Endothelial cell of hepatic sinusoid (primary cell): ENCODE results near the gene ACOT4.
"Not testable (repeated sequence)": the region's sequence is repeated elsewhere in the genome, so short reads cannot be mapped to it uniquely, and the experiment has no call there.

Experiments
- in situ Hi-C: cut with HindIII; loops from 2 replicates; pipeline ENCODE4 v1.10.0; 2017; ENCODE audit warnings: low sequenced_read_pairs

ACOT4 gene

DNA sequence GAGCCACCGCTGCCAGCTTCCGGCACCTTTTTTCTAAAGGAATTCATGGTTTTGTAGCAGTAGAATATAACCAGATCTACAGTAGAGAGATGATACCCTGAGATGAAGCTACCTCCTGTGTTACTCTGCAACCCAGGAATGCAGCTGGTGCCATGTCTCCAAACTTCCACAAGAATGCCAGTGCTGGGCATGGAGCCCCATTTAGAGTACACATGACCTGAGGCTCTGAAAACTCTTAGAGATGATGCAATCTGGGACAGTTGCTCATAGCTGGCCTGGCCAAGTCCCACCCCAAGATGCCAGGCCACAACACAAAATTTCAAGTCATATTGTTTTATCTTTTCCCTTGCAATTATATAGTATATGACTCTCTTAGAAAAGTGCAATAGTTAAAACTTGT lies 14.5 kb upstream of the ACOT4 start:
- in situ Hi-C loops = not testable (repeated sequence)

DNA sequence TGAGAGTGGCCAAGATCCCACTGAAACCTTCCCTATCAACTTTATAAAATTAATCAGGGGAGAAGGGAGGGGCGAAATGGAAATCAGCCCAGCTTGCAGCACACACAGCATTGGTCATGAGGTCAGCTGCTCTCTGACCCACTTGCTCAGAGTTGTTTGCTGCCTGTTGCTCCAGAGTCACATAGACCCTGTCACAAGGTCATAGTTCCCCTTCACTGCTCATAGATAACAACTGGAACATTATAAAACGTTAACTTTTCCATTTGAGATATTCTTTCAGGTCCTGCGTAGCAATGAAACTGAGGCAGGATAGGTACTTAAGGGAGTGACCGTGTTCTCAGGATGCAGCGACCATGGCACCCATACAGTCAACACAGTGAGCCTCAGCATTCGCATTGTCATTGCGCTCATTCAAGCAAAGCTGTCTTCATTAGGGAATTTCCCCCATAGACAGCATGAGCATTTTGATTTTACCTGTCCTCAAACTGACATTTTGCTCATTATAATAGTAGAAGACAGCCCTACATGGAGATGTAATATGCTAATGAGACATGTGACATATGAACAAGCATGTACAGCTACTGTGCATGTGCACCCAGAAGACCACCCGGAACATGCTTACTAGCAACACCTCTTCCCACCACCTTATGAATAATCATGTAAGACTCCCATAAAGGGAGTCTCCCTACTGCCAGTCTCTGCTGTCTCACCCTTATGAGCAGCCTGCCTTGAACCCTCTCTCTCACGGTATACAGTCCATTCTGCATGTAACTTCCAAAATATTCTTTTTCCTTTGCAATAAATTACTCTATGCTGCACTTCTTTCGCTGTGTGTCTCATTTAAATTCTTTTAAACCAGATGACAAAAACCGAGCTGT lies 9.3 kb upstream of the ACOT4 start:
- in situ Hi-C loops = not testable (repeated sequence)

DNA sequence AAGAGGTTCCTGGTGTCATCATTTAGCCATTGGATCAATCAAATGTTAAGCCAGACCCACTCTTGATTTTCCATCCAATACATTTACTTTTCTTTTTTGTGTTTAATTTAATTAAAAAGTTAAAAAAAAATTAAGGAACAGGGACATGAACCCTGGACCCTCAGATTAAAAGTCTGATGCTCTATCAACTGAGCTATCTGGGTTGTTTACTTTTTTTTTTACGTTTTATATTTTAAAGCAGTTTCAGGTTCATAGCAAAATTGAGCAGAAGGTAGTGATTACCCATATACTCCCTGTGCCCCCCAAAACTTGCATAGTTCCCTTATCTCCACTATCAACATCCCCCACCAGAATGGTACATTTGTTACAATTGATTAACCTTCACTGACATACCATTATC lies 3.0 kb upstream of the ACOT4 start:
- in situ Hi-C loops = no loop called here

DNA sequence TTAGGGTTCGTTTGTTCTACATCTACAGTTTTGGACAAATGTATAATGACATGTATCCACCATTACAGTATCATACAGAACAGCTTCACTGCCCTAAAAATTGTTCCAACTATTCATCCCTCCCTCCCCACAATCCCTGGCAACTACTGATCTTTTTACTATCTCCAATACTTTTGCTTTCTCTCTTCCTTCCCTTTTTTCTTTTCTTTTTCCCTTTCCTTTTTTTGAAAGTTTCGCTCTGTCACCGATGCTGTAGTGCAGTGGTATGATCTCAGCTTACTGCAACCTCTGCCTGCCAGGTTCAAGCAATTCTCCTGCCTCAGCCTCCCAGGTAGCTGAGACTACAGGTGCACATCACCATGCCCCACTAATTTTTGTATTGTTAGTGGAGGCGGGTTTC lies 2.6 kb upstream of the ACOT4 start:
- in situ Hi-C loops = no loop called here

DNA sequence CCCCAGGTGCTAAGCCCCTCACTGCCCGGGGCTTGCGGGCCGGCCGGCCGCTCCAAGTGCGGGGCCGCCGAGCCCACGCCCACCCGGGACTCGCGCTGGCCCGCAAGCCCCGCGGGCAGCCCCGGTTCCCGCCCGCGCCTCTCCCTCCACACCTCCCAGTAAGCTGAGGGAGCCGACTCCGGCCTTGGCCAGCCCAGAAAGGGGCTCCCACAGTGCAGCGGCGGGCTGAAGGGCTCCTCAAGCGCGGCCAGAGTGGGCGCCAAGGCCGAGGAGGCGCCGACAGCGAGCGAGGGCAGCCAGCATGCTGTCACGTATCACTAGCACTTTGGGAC lies 1.0 kb upstream of the ACOT4 start:
- in situ Hi-C loops = not testable (repeated sequence)

DNA sequence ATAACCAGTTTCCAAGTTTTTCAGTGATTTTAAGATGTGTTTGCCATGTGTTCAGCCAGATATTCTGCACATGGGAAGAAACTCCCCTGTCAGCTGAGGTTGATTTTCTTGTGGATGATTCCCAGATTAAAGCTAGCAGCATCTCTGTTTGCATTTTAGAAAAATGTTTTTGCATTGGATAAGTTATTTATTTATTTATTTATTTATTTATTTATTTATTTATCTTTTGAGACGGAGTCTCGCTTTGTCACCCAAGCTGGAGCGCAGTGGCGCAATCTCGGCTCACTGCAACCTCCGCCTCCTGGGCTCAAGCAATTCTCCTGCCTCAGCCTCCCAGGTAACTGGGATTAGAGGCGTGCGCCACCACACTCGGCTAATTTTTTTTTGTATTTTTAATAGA lies 2.8 kb downstream of the ACOT4 start:
- in situ Hi-C loops = no loop called here

DNA sequence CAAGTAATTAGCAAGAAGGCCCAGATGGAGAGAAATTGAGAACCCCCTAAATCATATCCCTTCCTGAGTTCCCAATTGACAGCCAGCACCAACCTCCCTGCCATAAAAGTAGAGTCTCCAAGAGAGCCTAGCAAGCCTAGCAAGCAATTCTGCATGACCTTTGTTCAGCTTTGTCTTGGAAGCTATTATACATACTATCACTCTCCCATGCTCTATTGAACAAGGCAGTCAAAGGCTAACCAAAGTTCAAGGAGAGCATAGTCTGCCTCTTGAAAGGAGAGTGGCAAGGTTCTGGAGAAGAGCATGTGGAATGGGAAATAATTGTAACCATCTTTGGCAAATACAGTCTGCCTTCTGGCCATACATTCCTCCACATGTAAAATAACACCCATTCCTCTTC lies 7.8 kb downstream of the ACOT4 start:
- in situ Hi-C loops = loop anchor here (5.0 kb wide), 1 partner anchor 102 kb away; no protein-coding TSS in a partner anchor

DNA sequence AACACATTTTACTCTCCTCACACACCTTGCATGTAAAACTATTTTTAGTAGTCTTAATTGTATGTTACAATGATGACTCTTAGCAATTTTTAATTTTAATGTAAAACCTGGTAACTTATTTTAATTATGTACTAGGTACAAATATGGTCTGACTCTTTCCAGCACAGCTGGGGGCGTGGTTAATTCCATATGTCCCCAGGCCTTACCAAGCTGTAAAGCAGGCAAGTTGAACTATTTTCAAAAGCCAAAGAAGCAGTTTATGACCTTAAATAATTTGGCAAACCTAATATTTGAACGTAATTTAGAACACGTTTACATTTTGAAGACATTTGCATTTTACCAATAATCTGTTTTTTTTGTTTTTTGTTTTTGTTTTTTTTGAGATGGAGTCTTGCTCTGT lies 11.3 kb downstream of the ACOT4 start:
- in situ Hi-C loops = no loop called here

DNA sequence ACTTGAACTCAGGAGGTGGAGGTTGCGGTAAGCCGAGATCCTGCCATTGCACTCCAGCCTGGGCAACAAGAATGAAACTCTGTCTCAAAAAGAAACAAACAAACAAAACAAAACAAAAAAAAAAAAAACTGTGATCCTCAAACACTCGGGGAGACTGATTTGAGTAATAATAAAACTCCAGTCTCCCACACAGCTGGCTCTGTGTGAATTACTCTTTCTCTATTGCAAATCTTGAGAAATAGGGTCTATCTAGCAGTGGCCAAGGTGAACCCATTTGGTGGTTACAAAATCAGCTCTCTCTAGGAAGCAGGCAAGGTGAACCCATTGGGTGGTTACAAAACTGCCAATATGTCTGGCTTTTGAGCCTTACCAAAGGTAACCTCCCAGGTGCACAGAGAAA lies 14.6 kb downstream of the ACOT4 start:
- in situ Hi-C loops = no loop called here

DNA sequence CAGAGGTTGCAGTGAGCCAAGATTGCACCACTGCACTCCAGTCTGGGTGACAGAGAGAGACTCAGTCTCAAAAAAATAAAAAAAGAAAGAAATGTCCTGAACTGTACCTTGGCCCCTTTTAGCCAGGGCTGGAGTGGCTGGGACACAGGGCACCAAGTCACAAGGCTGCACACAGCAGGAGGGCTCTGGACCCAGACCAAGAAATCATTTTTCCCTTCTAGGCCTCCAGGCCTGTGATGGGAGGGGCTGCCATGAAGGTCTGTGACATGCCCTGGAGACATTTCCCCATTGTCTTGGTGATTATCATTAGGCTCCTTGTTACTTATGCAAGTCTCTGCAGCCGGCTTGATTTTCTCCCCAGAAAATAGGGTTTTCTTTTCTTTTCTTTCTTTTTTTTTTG lies 15.6 kb downstream of the ACOT4 start:
- in situ Hi-C loops = no loop called here

DNA sequence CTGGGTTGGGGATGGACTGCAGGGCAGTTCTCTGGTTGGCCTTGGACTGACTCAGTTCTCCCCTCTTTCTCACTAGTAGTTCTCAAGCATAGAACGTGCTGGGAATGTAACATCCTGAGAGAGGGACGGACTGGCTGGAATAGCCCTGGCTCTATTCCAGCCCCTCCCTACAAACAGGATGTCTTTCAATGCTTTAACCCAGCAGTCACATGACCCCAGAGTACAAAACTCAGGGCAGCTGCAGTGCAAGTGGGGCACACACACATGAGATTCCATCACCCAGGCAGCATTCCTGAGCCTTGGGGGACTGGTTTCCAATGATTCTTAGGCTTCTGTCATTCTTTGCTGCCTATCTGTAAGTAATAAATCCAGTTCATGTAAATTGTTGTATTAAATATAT lies 19.0 kb downstream of the ACOT4 start:
- in situ Hi-C loops = no loop called here

DNA sequence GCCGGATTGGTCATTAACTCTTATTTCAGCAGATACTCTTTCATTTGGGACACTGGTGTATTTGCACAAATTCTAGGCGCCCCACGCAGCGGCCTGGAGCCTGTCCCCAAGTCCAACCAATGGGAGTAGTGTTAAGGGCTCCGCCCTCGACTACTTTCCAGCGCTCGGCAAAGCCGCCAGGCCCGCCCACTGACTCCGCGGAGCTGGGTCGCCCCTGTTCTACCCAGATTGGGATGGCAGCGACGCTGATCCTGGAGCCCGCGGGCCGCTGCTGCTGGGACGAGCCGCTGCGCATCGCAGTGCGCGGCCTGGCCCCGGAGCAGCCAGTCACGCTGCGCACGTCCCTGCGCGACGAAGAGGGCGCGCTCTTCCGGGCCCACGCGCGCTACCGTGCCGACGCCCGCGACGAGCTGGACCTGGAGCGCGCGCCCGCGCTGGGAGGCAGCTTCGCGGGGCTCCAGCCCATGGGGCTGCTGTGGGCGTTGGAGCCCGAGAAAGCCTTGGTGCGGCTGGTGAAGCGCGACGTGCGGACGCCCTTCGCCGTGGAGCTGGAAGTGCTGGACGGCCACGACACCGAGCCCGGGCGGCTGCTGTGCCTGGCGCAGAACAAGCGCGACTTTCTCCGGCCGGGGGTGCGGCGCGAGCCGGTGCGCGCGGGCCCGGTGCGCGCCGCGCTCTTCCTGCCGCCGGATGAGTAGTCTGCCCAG lies 20.8 kb downstream of the ACOT4 start, which contains the start of gene ACOT6:
TSS of gene ACOT6 (plus strand) at position 179 of the 707 bp plus-strand sequence. CDS start at position 234, 55 bp downstream.
- in situ Hi-C loops = no loop called here

DNA sequence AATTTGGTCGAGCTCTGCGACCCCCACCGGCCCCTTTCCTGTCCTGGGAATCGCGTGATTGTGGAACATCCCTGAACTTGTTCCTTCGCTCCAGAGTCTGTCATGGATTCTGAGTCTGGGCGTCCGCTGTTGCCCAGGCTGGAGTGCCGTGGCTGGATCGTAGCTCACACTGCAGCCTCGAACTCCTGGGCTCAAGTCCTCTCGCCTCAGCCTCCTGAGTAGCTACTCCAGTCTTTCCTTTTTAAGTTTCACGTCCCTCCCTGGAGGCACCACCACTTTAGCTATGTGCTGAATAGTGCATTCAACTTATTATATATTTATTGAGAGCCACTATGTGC lies 21.3 kb downstream of the ACOT4 start:
- in situ Hi-C loops = no loop called here

DNA sequence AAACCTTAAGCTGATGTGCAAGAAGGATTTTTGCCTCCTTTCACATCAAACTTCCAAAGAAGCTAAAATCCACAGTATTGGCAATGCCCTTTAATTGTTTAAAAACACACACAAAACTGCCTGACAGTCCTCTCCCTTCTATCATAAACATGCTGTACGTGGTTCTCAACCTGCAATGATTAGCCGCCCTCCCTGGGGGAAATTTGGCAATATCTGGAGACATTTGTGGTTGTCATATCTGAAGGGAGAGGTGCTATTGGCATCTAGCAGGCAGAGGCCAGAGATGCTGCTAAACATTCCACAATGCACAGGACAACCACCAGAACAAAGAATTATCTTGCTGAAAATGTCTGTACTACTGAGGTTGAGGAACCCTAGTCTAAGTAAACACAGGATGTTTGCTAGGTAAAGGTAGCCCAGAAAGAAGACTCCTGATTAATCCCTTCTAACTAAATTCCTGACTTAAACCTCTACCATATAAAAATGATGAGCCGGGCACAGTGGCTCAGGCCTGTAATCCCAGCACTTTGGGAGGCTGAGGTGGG lies 21.8 kb downstream of the ACOT4 start:
- in situ Hi-C loops = no loop called here

DNA sequence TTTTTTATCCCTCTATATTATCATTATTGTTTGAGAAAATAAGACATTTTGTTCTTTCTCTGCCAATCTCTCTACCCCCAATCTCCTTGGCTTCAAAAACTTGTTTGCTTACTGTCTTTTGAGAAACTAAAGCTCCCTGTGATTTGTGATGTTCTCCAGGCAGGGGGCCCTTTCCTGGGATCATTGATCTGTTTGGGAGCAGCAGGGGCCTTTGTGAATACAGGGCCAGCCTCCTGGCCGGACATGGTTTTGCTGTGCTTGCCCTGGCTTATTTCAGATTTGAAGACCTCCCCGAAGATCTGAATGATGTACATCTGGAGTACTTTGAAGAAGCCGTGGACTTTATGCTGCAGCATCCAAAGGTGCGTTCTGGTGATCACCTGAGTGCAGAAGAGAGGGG lies 25.2 kb downstream of the ACOT4 start:
- in situ Hi-C loops = no loop called here

DNA sequence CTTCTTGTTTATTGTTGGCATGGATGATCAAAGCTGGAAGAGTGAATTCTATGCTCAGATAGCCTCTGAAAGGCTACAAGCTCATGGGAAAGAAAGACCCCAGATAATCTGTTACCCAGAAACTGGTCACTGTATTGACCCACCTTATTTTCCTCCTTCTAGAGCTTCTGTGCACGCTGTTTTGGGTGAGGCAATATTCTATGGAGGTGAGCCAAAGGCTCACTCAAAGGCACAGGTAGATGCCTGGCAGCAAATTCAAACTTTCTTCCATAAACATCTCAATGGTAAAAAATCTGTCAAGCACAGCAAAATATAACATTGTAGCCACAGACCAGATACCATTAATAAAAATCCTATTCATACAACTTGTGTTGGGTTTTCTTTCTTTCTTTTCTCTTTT lies 27.9 kb downstream of the ACOT4 start:
- in situ Hi-C loops = no loop called here

DNA sequence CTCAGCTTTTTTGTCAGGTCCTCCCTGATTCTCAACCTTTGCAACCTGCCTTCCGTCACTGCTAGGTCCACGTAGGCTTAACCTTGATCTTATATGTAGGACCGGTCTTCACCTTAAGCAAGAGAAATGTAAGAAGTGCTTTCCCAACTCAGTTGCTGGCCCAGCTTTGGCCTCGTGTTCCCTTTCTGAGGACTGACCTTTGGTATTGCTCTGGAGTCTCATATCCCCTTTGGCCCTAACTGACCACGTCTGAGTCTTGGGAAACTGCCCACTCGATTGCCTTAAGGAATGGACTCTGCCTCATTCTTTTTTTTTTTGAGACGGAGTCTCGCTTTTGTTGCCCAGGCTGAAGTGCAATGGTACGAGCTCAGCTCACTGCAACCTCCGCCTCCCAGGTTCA lies 28.6 kb downstream of the ACOT4 start:
- in situ Hi-C loops = no loop called here

DNA sequence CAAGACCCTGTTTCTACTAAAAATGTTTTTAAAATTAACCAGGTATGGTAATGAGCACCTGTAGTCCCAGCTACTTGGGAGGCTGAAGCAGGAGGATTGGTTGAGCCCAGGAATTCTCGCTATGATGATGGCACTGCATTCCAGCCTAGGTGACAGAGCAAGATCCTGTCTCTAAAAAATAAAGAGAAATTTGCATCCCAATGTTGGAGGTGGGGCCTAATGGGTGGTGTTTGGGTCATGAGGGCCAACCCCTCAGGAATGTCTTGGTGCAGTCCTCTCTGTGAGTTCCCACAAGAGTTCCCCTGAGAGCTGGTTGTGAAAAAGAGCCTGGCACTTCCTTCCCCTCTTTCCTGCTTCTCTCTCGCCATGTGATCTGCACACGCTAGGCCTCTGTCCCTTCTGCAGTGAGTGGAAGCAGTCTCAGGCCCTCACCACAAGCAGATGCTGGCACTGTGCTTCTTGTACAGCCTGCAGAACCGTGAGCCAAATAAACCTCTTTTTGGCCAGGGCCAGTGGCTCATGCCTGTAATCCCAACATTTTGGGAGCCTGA lies 31.9 kb downstream of the ACOT4 start:
- in situ Hi-C loops = no loop called here

DNA sequence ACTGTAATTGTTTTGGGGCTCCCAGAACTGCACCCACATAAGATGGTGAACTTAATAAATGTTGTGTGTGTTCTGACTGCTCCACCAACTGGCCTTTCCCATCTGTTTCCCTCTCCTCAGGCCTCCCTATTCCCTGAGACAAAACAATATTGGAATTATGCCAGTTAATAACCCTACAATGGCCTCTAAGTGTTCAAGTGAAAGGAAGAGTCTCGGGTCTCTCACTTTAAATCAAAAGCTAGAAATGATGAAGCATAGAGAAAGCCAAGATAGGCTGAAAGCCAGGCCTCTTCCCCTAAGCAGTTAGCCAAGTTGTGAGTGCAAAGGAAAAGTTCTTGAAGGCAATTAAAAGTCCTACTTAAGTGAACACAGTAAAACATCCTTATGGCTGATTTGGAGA lies 34.0 kb downstream of the ACOT4 start:
- in situ Hi-C loops = no loop called here

DNA sequence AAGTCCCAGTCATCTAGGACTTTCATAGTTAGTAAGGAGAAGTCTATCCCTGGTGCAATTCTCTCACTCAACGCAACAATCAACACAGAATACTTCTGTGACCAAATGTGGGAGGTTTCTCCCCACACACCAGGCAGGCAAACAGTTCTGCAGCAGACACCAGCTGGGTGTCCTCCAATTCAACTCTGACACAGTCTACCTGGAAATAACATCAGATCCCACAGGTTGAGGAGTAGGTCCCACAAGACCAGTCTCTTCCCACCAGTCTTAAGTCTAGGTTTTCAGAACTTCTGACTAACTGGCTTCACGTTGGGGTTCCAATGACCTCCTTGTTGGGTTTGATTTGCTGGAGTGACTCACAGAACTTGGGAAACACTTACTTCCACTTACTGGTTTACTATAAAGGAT lies 35.5 kb downstream of the ACOT4 start:
- in situ Hi-C loops = no loop called here

DNA sequence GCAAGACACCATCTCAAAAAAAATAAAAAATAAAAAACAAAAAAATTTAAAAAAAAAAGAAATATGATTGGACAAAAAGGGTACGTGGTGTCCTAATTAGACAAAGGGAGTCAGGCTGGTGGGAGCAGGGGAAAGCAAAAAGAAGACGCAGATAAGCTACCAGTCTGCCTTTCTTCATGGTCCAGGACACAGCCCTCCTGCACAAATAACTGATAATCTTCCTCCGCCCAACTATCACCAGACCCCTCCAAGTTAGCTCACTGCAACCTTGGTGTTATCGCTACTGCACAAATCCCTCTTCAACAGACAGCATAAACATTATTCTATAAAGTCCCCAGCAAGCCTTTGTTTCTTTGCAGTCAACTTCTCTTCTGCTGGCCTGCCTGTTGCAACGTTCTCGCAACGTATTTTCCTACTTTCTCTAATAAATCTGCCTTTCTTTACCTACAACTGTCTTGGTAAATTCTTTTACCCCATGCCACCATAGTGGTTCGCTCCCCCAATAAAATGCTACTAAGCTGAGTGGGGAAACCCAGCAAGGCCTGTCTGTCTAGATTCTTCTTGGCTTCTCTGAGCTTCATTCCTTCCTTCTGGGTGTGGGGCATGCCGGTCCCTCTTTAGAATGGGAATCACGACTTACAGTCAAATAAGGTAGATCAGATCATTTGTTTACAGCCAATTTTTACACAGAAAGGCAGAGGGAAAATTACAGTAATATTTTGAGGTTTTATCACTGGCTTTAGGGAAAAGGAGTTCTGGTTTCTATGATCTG lies 38.5 kb downstream of the ACOT4 start:
- in situ Hi-C loops = no loop called here
